H1 (cell line): Measurements from ENCODE around the gene PDIA5. TPM values are rescaled to one million over a fixed set of nuclear protein-coding genes. Genes with fewer than 3 reads are reported as not detected.

Source experiments
- CTCF ChIA-PET: fragments of 300-600 bp; sonication (Branson Sonifier 250); formaldehyde crosslinking; loops from one replicate; lab custom pipeline; 2021; ENCODE audit not compliant: partially characterized antibody; lab: Charles Lee
- POLR2A ChIA-PET: fragments of 300-600 bp; sonication (Branson Sonifier 250); formaldehyde crosslinking; loops from one replicate; lab custom pipeline; 2021; ENCODE audit warnings: inconsistent platforms; ENCODE audit not compliant: partially characterized antibody; lab: Charles Lee
- DNase-seq, 2 experiments: peaks; one replicate each; pipeline versions ENCODE4 v3.0.0 to v3.0.0-alpha.2; 2010 to 2022; ENCODE audit warnings: low spot score in 2 of 2, low read depth in 1 of 2, mixed read lengths in 1 of 2
- FAIRE-seq: peaks from 2 replicates; lab custom pipeline; 2011; peaks lifted over from hg19 to GRCh38; lab: Jason Lieb, UNC
- H2AFZ ChIP-seq: 2 replicates; pipeline ENCODE4 v1.8.1; 2012; ENCODE audit warnings: low read length, inconsistent platforms
- H2AK5ac ChIP-seq: 2 replicates; pipeline ENCODE4 v1.6.1; 2013; ENCODE audit warnings: low read depth, low read length
- H2BK120ac ChIP-seq: replicated peaks from 2 replicates; pipeline ENCODE3; 2013; ENCODE audit warnings: low read depth, low read length, inconsistent platforms
- H2BK12ac ChIP-seq: 2 replicates; pipeline ENCODE4 v1.6.1; 2013; ENCODE audit warnings: low read depth, low read length
- H2BK15ac ChIP-seq: 2 replicates; pipeline ENCODE4 v1.6.1; 2013; ENCODE audit warnings: low read length
- H2BK20ac ChIP-seq: 2 replicates; pipeline ENCODE4 v1.6.1; 2013; ENCODE audit warnings: low read length
- H2BK5ac ChIP-seq: 2 replicates; pipeline ENCODE4 v1.6.1; 2013; ENCODE audit warnings: low read depth, low read length
- H3K14ac ChIP-seq: 2 replicates; pipeline ENCODE4 v1.6.1; 2013; ENCODE audit warnings: inconsistent platforms; ENCODE audit not compliant: insufficient read length
- H3K18ac ChIP-seq: 2 replicates; pipeline ENCODE4 v1.6.1; 2013; ENCODE audit warnings: low read length; ENCODE audit errors: extremely low read depth
- H3K23ac ChIP-seq: 2 replicates; pipeline ENCODE4 v1.6.1; 2013; ENCODE audit warnings: inconsistent platforms; ENCODE audit not compliant: insufficient read length
- H3K23me2 ChIP-seq: 2 replicates; pipeline ENCODE4 v1.6.1; 2013; ENCODE audit warnings: low read depth, low read length
- H3K27ac ChIP-seq: 2 replicates; pipeline ENCODE4 v1.6.1; 2011; ENCODE audit warnings: low read depth, low read length, inconsistent platforms
- H3K27me3 ChIP-seq, 4 experiments: replicated peaks in 1 of 4; 1 replicate in 1 of 4; 2 replicates in 3 of 4; pipeline versions ENCODE4 v1.6.1 to v1.8.1; 2011 to 2013; ENCODE audit warnings: low read length in 3 of 4, mild to moderate bottlenecking in 3 of 4, inconsistent platforms in 2 of 4, mixed read lengths in 2 of 4, moderate library complexity in 1 of 4; ENCODE audit not compliant: control insufficient read depth in 3 of 4, insufficient read depth in 3 of 4; ENCODE audit errors: extremely low read depth in 1 of 4
- H3K36me3 ChIP-seq, 4 experiments: 2 replicates each; pipeline versions ENCODE4 v1.6.1 to v1.8.1; 2011 to 2013; ENCODE audit warnings: mild to moderate bottlenecking in 4 of 4, low read length in 3 of 4, moderate library complexity in 2 of 4, control low read depth in 1 of 4, inconsistent platforms in 1 of 4; ENCODE audit not compliant: insufficient read depth in 4 of 4, control insufficient read depth in 2 of 4
- H3K4ac ChIP-seq: replicated peaks from 2 replicates; pipeline ENCODE3; 2013; ENCODE audit warnings: low read length, low read depth, mixed read lengths, inconsistent platforms; ENCODE audit not compliant: insufficient read length
- H3K4me1 ChIP-seq, 4 experiments: replicated peaks in 1 of 4; 1 replicate in 1 of 4; 2 replicates in 3 of 4; pipeline versions ENCODE4 v1.6.1 to v1.8.1; 2011 to 2013; ENCODE audit warnings: low read length in 3 of 4, inconsistent platforms in 2 of 4, mixed read lengths in 1 of 4; ENCODE audit not compliant: insufficient read depth in 4 of 4, control insufficient read depth in 3 of 4
- H3K4me2 ChIP-seq, 2 experiments: 2 replicates each; pipeline versions ENCODE4 v1.6.1 to v1.8.1; 2011 to 2013; ENCODE audit warnings: low read depth in 2 of 2, low read length in 2 of 2, control low read depth in 1 of 2, inconsistent platforms in 1 of 2, mild to moderate bottlenecking in 1 of 2; ENCODE audit not compliant: insufficient read depth in 1 of 2
- H3K4me3 ChIP-seq, 4 experiments: fragments of 200-600, 300-600 bp in 1 of 4; sonication (generic), shearing (Covaris generic), sonication (Bioruptor Twin) in 1 of 4; 2 replicates each; pipeline versions ENCODE4 v1.5.1 to v1.8.1; 2011 to 2016; ENCODE audit warnings: low read length in 4 of 4, low read depth in 3 of 4, control low read depth in 2 of 4, inconsistent platforms in 2 of 4, mild to moderate bottlenecking in 2 of 4, mixed read lengths in 1 of 4, moderate library complexity in 1 of 4; ENCODE audit not compliant: insufficient read depth in 2 of 4; ENCODE audit errors: extremely low read depth in 1 of 4
- H3K56ac ChIP-seq: replicated peaks from 2 replicates; pipeline ENCODE3; 2013; ENCODE audit warnings: low read depth, mild to moderate bottlenecking, mixed read lengths, low read length, inconsistent platforms; ENCODE audit not compliant: insufficient read length
- H3K79me1 ChIP-seq: 2 replicates; pipeline ENCODE4 v1.6.1; 2013; ENCODE audit warnings: low read depth, low read length, control low read depth
- H3K79me2 ChIP-seq, 2 experiments: 2 replicates each; pipeline versions ENCODE4 v1.6.1 to v1.8.1; 2012 to 2013; ENCODE audit warnings: low read length in 2 of 2, mild to moderate bottlenecking in 2 of 2, inconsistent platforms in 1 of 2; ENCODE audit not compliant: insufficient read depth in 2 of 2, control insufficient read depth in 1 of 2
- H3K9ac ChIP-seq, 4 experiments: replicated peaks in 1 of 4; 1 replicate in 1 of 4; 2 replicates in 3 of 4; pipeline versions ENCODE4 v1.6.1 to v1.8.1; 2011 to 2013; ENCODE audit warnings: low read depth in 3 of 4, low read length in 3 of 4, control low read depth in 2 of 4, mild to moderate bottlenecking in 2 of 4, moderate library complexity in 2 of 4, inconsistent platforms in 1 of 4; ENCODE audit errors: extremely low read depth in 1 of 4
- H3K9me3 ChIP-seq, 2 experiments: 2 replicates each; pipeline versions ENCODE4 v1.6.1 to v1.8.1; 2012 to 2013; ENCODE audit warnings: mild to moderate bottlenecking in 2 of 2, moderate library complexity in 2 of 2, control low read depth in 1 of 2, inconsistent platforms in 1 of 2, low read depth in 1 of 2, low read length in 1 of 2, mixed read lengths in 1 of 2; ENCODE audit not compliant: insufficient read depth in 2 of 2
- H4K20me1 ChIP-seq, 2 experiments: replicated peaks in 1 of 2; 2 replicates each; pipeline versions ENCODE3 to v1.8.1; 2011 to 2013; ENCODE audit warnings: inconsistent platforms in 2 of 2, low read length in 2 of 2, mild to moderate bottlenecking in 1 of 2; ENCODE audit not compliant: insufficient read depth in 2 of 2, control insufficient read depth in 1 of 2
- H4K5ac ChIP-seq: 2 replicates; pipeline ENCODE4 v1.6.1; 2013; ENCODE audit warnings: low read length, low read depth, mixed read lengths, inconsistent platforms; ENCODE audit not compliant: insufficient read length
- H4K8ac ChIP-seq: 2 replicates; pipeline ENCODE4 v1.8.0; 2013; ENCODE audit warnings: mild to moderate bottlenecking, moderate library complexity, low read length, inconsistent platforms; ENCODE audit not compliant: insufficient read depth; ENCODE audit errors: extremely low read depth
- H4K91ac ChIP-seq: replicated peaks from 2 replicates; pipeline ENCODE3; 2013; ENCODE audit warnings: low read length, mixed read lengths, inconsistent platforms; ENCODE audit not compliant: insufficient read length
- WGBS, 2 experiments: shearing (Covaris generic) in 1 of 2; methylation state at CpG; one replicate each; pipeline versions ENCODE4 v1.1.6 to v1.1.7; 2013 to 2015; ENCODE audit warnings: low lambda C conversion rate in 2 of 2, mixed read lengths in 2 of 2, inconsistent platforms in 1 of 2, low coverage in 1 of 2, missing lambda C conversion rate in 1 of 2; ENCODE audit not compliant: insufficient replicate concordance in 2 of 2, insufficient coverage in 1 of 2, insufficient read length in 1 of 2; ENCODE audit errors: extremely low coverage in 1 of 2, missing lambda C conversion rate in 1 of 2; 5-methylcytosine and 5-hydroxymethylcytosine counted together
- polyA plus RNA-seq, 7 experiments: library from polyadenylated mRNA; depleted of rRNA in 3 of 7; stranded (reverse) in 5 of 7; unstranded in 2 of 7; fragments of >200 nt in 5 of 7; fragments of 200-250 nt in 2 of 7; gene quantifications; 1 replicate in 5 of 7; 2 replicates in 1 of 7; 4 replicates in 1 of 7; pipeline versions ENCODE4 v1.2.1 to v1.2.3, GENCODE V29; 2011 to 2013; ENCODE audit warnings: missing spikeins in 2 of 7, mixed read lengths in 2 of 7
- total RNA-seq: library from RNA; stranded (reverse); fragmentation: NEBNext Ultra II Directional; extraction: Animal tissue kit (Norgen Biotek cat#: 25700); gene quantifications from 2 replicates; pipeline ENCODE4 v1.2.1, GENCODE V29; 2021

The PDIA5 gene
- total and polyA plus RNA-seq, 2 of the 8 experiments (the other 6 are each of a cell fraction or from before 2014, with no cell fraction given) = 18.2 to 32.8 TPM

- Histone ChIP-seq H3K79me2 (peaks cover 0 to 78% of the 10 kb centered on the region in 2 experiments; a peak in 2 of 4 replicates), H3K18ac (no peak overlapping the region), H3K27ac (no peak overlapping the region), H2BK15ac (no peak overlapping the region), H2AK5ac (peak overlapping the region; percentile 82; the same call in 1 of the 2 replicates), H4K8ac (peak overlapping the region; percentile 54; the same call in 1 of the 2 replicates), H2BK120ac (no peak overlapping the region), H3K27me3 (no peaks in the 10 kb centered on the region), H2AFZ (no peak overlapping the region), H3K4me2 (peak overlapping the region in 1 of 2 experiments; percentile 10; a peak in 1 of 4 replicates), H3K4ac (no peak overlapping the region), H3K56ac (no peak overlapping the region), H3K79me1 (peaks cover 9% of the 10 kb centered on the region), H3K9ac (no peak overlapping the region), H3K14ac (no peak overlapping the region), H3K4me3 (no peak overlapping the region), H3K36me3 (no peaks in the 10 kb centered on the region), H2BK5ac (no peak overlapping the region), H4K91ac (no peak overlapping the region), H3K9me3 (no peaks in the 10 kb centered on the region), H4K5ac (no peak overlapping the region), H3K23ac (no peak overlapping the region), H4K20me1 (peaks cover 17 to 27% of the 10 kb centered on the region in 2 experiments), H2BK20ac (no peak overlapping the region), H2BK12ac (no peak overlapping the region; the same call in 1 of the 2 replicates), H3K4me1 (peaks cover 7 to 39% (median 21%) of the 10 kb centered on the region in 4 experiments), H3K23me2 (no peaks in the 10 kb centered on the region)
- 88% methylated on average over 10 of the region's 10 CpGs; no CpG with 5 or more reads in 1 of the 2 experiments for WGBS, 2 experiments
- CTCF ChIA-PET = interaction anchor here (0.6 to 1.5 kb wide), 5 partner anchors 9 to 143 kb away, joined by 3 to 4 read pairs (median 3); no protein-coding TSS in a partner anchor
- DNase-seq = no peak
- POLR2A ChIA-PET = interaction anchor here (1.4 kb wide), 1 partner anchor 14 kb away, joined by 4 read pairs; no protein-coding TSS in a partner anchor
- no peak for FAIRE-seq
Measured at GRCh38 chr3:123085293-123085931, 18.6 kb downstream of the PDIA5 start.
